ENCODE data around the gene GREM2. TPM values are rescaled to one million over a fixed set of nuclear protein-coding genes. Genes with fewer than 3 reads are reported as not detected.

GREM2 gene
- total RNA-seq, 1 experiment from 2014 or later, result not detected

DNA sequence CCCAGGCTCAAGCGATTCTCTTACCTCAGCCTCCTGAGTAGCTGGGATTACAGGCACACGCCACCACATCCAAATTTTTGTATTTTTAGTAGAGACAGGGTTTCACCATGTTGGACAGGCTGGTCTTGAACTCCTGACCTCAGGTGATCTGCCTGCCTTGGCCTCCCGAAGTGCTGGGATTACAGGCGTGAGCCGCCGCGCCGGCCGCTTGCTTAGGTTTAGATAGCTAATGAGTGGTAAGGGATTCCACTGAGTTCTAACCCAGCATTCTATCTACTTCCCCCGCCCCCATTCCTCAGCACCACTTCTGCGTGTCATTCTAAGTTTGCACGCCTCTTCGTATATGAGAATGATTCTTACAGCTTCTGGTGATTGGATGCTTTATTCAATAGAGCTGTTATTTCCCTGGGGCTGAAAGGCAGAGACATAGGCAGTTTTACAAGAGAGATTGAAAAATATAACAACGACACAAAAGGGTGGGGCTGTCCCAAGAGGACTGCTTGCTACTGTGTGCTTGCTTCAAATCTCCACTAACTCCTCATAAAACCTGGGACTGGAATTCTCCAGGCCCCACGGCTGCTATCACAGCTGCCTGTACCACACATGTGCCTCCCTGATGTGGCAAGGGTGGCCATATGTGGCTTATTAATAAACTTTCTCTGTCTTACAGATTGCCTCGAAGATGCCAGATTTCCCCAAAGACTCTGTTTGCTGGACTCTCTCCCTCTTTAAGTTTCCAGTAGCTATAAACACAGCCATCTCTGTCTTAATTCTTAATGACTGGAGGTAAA lies 23.7 kb upstream of the GREM2 start:
- no peaks in the 10 kb centered on the region for H3K9me3 ChIP-seq (ENCODE audit: low read depth, low read length, poor library complexity, severe bottlenecking)
- ChIA-PET POLR2A (ENCODE audit: low non-redundant PET) (no interaction called here), CTCF (no interaction called here)
- no peak overlapping the region for H3K4me3 ChIP-seq (ENCODE audit: low read depth, low read length, poor library complexity, severe bottlenecking)
- no peaks in the 10 kb centered on the region for H3K4me1 ChIP-seq (ENCODE audit: insufficient read depth, low read length, poor library complexity, severe bottlenecking)
- no peak overlapping the region for H3K27ac ChIP-seq (ENCODE audit: low read depth, low read length, poor library complexity, severe bottlenecking)
- intact Hi-C loops (cut with micrococcal nuclease; ENCODE audit: unreplicated experiment), result no loop called here
- BruUV-seq (replicated peaks), result no TSS peak
- H3K27me3 ChIP-seq (replicated peaks; ENCODE audit: insufficient read depth, low read depth, low read length, poor library complexity), result no peaks in the 10 kb centered on the region
- TF ChIP-seq CTCF (conservative IDR thresholded peaks at IDR 0.05; ENCODE audit: low read depth, low read length) (no peak), EZH2 (IDR thresholded peaks at IDR 0.05; ENCODE audit: borderline replicate concordance, low read depth, low read length, poor library complexity, severe bottlenecking) (no peak)
- DNase-seq (ENCODE audit: low spot score), result no peak
- no peaks in the 10 kb centered on the region for H3K36me3 ChIP-seq (ENCODE audit: insufficient read depth, low read length, poor library complexity, severe bottlenecking)

- Histone ChIP-seq H3K27ac (ENCODE audit: low read depth, low read length, poor library complexity, severe bottlenecking) (no peak overlapping the region), H3K27me3 (replicated peaks; ENCODE audit: insufficient read depth, low read depth, low read length, poor library complexity) (no peaks in the 10 kb centered on the region), H3K4me1 (ENCODE audit: insufficient read depth, low read length, poor library complexity, severe bottlenecking) (no peaks in the 10 kb centered on the region), H3K9me3 (ENCODE audit: low read depth, low read length, poor library complexity, severe bottlenecking) (no peaks in the 10 kb centered on the region), H3K4me3 (ENCODE audit: low read depth, low read length, poor library complexity, severe bottlenecking) (no peak overlapping the region), H3K36me3 (ENCODE audit: insufficient read depth, low read length, poor library complexity, severe bottlenecking) (no peaks in the 10 kb centered on the region)
- DNase-seq (ENCODE audit: low spot score), result no peak
- ChIA-PET POLR2A (ENCODE audit: low non-redundant PET) (no interaction called here), CTCF (no interaction called here)
- TF ChIP-seq CTCF (conservative IDR thresholded peaks at IDR 0.05; ENCODE audit: low read depth, low read length), result no peak
- TF ChIP-seq EZH2 (IDR thresholded peaks at IDR 0.05; ENCODE audit: borderline replicate concordance, low read depth, low read length, poor library complexity, severe bottlenecking), result no peak
- intact Hi-C loops (cut with micrococcal nuclease; ENCODE audit: unreplicated experiment), result no loop called here
- no TSS peak for BruUV-seq (replicated peaks)
Measured at GRCh38 chr1:240630409-240630808, 18.5 kb upstream of the GREM2 start.

- H3K4me3 ChIP-seq (ENCODE audit: low read depth, low read length, poor library complexity, severe bottlenecking), result no peak overlapping the region
- H3K27me3 ChIP-seq (replicated peaks; ENCODE audit: insufficient read depth, low read depth, low read length, poor library complexity), result no peaks in the 10 kb centered on the region
- no peaks in the 10 kb centered on the region for H3K4me1 ChIP-seq (ENCODE audit: insufficient read depth, low read length, poor library complexity, severe bottlenecking)
- intact Hi-C loops (cut with micrococcal nuclease; ENCODE audit: unreplicated experiment), result no loop called here
- CTCF ChIA-PET, result no interaction called here
- no peak overlapping the region for H3K27ac ChIP-seq (ENCODE audit: low read depth, low read length, poor library complexity, severe bottlenecking)
- TF ChIP-seq CTCF (conservative IDR thresholded peaks at IDR 0.05; ENCODE audit: low read depth, low read length) (no peak), EZH2 (IDR thresholded peaks at IDR 0.05; ENCODE audit: borderline replicate concordance, low read depth, low read length, poor library complexity, severe bottlenecking) (no peak)
- BruUV-seq (replicated peaks), result no TSS peak
- POLR2A ChIA-PET (ENCODE audit: low non-redundant PET), result no interaction called here
- no peaks in the 10 kb centered on the region for H3K36me3 ChIP-seq (ENCODE audit: insufficient read depth, low read length, poor library complexity, severe bottlenecking)
- DNase-seq (ENCODE audit: low spot score), result no peak
- no peaks in the 10 kb centered on the region for H3K9me3 ChIP-seq (ENCODE audit: low read depth, low read length, poor library complexity, severe bottlenecking)
Measured at GRCh38 chr1:240621249-240621648, 9.3 kb upstream of the GREM2 start.
